GM12864 (cell line): Measurements from ENCODE around the gene POLL.
A peak's percentile ranks its signal among the peaks of the same experiment; 100 is the strongest.

Source experiments
- DNase-seq: peaks from one replicate; pipeline ENCODE4 v3.0.0-alpha.2; 2011; ENCODE audit warnings: low read depth
- H3K4me3 ChIP-seq: 2 replicates; pipeline ENCODE4 v1.5.1; 2011; ENCODE audit warnings: mild to moderate bottlenecking, low read depth, low read length, control low read depth
- TF ChIP-seq, protein P1 (sequence below): IDR thresholded peaks from 2 replicates; pipeline ENCODE4 v1.5.1; 2011; ENCODE audit warnings: low read depth, mild to moderate bottlenecking, moderate library complexity, low read length, control low read depth, inconsistent platforms; ENCODE audit errors: missing control alignments

The POLL gene

DNA sequence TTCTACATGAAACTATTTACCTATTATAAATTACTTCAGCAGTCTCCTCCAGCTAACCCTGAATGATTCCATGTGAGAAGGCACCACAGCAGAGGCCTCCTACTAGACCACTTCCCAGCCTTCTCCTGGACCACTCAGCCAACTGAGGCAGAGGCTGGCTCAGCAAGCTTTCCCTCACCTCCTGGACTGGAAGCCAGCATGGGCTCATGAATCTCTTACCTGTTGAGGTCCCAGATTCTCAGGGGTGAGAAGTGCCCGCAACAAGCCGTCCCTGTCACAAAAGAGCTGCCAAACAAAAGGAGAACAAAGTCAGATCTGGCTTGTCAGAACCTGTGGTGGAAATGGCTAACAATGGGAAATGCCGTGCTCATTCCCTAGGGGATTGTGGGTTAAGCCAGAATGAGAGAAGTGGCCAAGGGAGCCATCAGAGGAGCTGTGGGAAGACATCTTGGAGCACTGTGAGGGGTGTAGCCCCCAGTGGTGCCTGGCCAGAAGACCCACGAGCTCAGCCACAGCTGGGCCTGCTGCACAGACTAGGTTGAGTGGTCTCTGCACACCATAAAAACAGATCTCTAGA lies 36.6 kb upstream of the POLL start:
- H3K4me3 ChIP-seq = no peak overlapping the region
- TF ChIP-seq, protein P1, sequence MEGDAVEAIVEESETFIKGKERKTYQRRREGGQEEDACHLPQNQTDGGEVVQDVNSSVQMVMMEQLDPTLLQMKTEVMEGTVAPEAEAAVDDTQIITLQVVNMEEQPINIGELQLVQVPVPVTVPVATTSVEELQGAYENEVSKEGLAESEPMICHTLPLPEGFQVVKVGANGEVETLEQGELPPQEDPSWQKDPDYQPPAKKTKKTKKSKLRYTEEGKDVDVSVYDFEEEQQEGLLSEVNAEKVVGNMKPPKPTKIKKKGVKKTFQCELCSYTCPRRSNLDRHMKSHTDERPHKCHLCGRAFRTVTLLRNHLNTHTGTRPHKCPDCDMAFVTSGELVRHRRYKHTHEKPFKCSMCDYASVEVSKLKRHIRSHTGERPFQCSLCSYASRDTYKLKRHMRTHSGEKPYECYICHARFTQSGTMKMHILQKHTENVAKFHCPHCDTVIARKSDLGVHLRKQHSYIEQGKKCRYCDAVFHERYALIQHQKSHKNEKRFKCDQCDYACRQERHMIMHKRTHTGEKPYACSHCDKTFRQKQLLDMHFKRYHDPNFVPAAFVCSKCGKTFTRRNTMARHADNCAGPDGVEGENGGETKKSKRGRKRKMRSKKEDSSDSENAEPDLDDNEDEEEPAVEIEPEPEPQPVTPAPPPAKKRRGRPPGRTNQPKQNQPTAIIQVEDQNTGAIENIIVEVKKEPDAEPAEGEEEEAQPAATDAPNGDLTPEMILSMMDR = no peak
- DNase-seq = no peak

DNA sequence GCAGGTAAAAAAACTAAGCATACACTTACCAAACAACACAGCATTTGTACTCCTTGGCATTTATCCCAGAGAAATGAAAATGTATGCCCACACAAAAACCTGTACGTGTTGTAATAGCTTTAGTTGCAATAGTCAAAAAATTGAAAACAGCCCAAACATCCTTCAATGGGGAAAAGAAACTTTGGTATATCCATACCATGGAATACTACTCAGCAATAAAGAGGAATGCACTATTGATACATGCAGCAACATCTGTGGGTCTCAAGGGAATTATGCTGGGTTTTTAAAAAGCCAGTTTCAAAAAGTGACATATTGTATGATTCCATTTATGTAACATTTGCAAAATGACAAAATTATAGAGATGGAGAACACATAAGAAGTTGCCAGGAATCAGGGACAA lies 35.5 kb upstream of the POLL start:
- no peak overlapping the region for H3K4me3 ChIP-seq
- DNase-seq = no peak
- TF ChIP-seq, protein P1 = no peak

DNA sequence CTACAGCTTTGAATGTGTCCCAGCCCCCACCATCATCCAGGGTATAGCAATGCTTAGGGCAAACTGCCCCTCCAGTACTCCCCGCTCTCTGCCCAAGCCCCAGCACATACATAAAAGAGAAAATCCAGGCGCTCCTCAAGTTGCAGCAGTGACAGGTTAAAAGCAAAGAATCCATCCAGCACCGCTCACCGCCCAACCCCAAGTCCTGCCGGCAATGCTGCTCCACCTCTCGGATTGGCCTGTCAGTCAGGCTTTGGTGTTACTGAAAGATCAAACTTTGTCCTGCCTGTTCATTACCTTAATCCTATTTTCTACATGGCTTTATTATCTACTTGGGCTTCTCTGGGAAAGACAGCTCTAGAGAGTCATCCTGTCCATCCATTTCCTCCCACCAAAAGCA lies 31.9 kb upstream of the POLL start:
- H3K4me3 ChIP-seq = no peak overlapping the region
- TF ChIP-seq, protein P1 = no peak
- no peak for DNase-seq

DNA sequence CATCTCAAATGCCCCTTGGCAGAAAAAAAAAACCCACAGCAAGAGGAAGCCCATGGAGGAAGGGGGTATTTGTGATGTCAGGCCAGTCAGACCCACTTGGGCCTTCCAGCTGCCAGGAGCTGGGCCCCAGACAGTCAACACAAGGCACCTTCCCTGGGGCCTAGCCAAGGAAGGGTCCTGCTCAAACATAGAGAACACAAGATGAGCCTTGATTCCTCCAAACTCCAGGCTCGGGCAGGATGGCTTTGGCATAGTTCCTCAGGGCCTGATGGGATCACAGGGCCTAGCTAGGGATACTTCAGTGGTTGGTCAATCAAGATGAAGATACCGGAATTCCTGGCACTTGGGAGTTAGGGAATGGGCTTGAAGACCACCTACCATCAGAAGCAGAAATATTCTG lies 30.8 kb upstream of the POLL start:
- H3K4me3 ChIP-seq = no peak overlapping the region
- TF ChIP-seq, protein P1 = no peak
- DNase-seq = no peak

DNA sequence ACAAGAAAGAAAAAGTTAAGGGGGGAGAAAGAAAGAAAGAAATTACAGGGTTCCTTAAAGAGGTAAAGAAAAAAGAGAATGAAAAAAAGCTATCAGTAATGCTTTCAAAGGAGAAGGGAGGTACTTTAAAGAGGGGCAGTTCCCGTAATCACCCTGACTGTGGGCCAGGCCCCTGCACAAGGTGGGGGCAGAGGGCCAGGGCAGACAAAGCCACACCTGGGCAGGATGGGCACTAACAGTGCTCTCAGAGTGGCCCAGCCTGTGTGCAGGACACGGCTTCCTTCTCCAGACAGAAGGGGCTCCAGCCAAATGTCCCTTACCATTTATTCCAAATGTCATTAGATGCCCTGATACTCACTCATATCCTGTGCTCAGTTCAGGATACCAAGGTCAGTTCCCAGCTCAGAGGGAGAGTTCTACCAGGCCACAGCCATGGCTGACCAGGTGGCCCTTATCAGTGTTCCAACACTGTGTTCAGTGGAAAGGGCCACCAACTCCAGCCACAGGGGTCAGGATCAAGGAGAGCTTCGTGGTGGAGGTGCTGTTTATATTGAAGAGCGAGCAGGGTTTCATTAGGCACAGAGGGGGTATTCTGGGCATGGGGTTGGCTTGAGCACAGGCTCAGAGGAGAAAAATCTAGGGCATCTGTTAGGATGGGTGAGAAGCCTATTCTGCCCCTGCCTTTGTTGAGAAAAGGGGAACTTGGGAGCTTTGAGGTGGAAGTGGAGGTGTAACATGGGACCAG lies 29.9 kb upstream of the POLL start:
- no peak for DNase-seq

DNA sequence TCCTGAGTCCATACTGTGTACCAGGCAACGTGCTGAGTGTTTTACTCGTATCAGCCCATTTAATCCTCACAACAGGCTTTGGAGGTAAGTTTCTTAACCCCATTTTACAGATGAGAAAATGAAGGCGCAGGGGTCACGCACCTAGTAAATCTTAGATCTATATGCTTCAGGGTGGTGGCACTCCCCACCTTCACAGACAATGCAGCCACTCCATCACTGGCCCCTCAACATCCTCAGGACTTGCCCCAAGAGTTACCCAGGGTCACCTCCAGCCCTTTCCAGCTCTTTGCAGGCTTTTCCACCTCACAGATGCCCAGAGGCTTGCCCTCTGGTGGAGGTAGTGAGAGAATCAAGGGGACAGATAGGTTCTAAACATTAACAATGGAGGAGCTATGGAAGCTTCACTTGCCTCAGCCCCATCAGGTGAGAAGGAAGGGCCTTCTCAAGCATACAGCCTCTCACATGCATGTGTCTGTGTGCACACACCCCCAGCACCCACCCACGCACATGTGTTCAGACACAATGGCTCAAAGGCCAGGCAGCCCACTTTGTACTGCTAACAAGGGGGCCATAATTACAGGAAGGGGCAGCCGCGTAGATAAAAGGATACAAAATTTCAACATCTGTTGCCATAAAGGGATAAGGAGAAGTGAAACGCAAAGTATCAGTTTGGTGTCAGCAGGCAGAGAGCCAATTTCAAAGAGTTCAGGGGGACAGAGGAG lies 29.2 kb upstream of the POLL start:
- TF ChIP-seq, protein P1 = peak; percentile 19
- H3K4me3 ChIP-seq = no peak overlapping the region
- peak; percentile 12 for DNase-seq

More for the DNA sequence above, 29.9 kb upstream of the POLL start:
- H3K4me3 ChIP-seq = no peak overlapping the region
- TF ChIP-seq, protein P1 = no peak
